Daoy (cell line): ENCODE measurements around the gene FUBP3. TPM values are rescaled to one million over a fixed set of nuclear protein-coding genes. Genes with fewer than 3 reads are reported as not detected.
"Not testable (repeated sequence)": the region's sequence is repeated elsewhere in the genome, so short reads cannot be mapped to it uniquely, and the experiment has no call there.

Source experiments
- DNase-seq: peaks from one replicate; pipeline ENCODE4 v3.0.0-alpha.2; 2015; ENCODE audit warnings: low read depth
- total RNA-seq: library from RNA; depleted of rRNA; stranded (reverse); fragments of >200 nt; shearing (Covaris generic); gene quantifications from 2 replicates; pipeline ENCODE4 v1.2.3, GENCODE V29; 2014

The FUBP3 gene
- total RNA-seq, 1 experiment from 2014 or later: 80.6 TPM

GRCh38 chr9:130556396-130557076, 22.8 kb upstream of the FUBP3 start:
- no peak for DNase-seq

GRCh38 chr9:130557077-130557468, 22.3 kb upstream of the FUBP3 start:
- DNase-seq: no peak

GRCh38 chr9:130561056-130561455, 18.3 kb upstream of the FUBP3 start:
- DNase-seq: no peak

- not testable (repeated sequence) for DNase-seq
These were observed 16.9 kb upstream of the FUBP3 start for GRCh38 chr9:130562525-130562924.

GRCh38 chr9:130563797-130564196, 15.6 kb upstream of the FUBP3 start:
- no peak for DNase-seq

GRCh38 chr9:130565792-130566191, 13.6 kb upstream of the FUBP3 start:
- no peak for DNase-seq

- DNase-seq: peak; percentile 88
These were observed 9.2 kb upstream of the FUBP3 start for GRCh38 chr9:130570208-130570607.

GRCh38 chr9:130575514-130575913, 3.9 kb upstream of the FUBP3 start:
- DNase-seq: no peak

- DNase-seq: no peak
These were observed 3.2 kb upstream of the FUBP3 start for GRCh38 chr9:130576176-130576575.

- DNase-seq: no peak
These were observed 524 bp downstream of the FUBP3 start for GRCh38 chr9:130579738-130580463.

- no peak for DNase-seq
These were observed 2.4 kb downstream of the FUBP3 start for GRCh38 chr9:130581766-130582165.

- no peak for DNase-seq
These were observed 3.9 kb downstream of the FUBP3 start for GRCh38 chr9:130583271-130583670.

- no peak for DNase-seq
These were observed 8.5 kb downstream of the FUBP3 start for GRCh38 chr9:130587921-130588320.

GRCh38 chr9:130588416-130588815, 9.0 kb downstream of the FUBP3 start:
- DNase-seq: no peak

- DNase-seq: no peak
These were observed 10.4 kb downstream of the FUBP3 start for GRCh38 chr9:130589754-130590153.

GRCh38 chr9:130590305-130590704, 10.9 kb downstream of the FUBP3 start:
- no peak for DNase-seq

- no peak for DNase-seq
These were observed 13.6 kb downstream of the FUBP3 start for GRCh38 chr9:130593020-130593419.

GRCh38 chr9:130597228-130597627, 17.9 kb downstream of the FUBP3 start:
- DNase-seq: no peak

- no peak for DNase-seq
These were observed 18.8 kb downstream of the FUBP3 start for GRCh38 chr9:130598188-130598587.

GRCh38 chr9:130599625-130600024, 20.2 kb downstream of the FUBP3 start:
- DNase-seq: no peak

- DNase-seq: no peak
These were observed 21.7 kb downstream of the FUBP3 start for GRCh38 chr9:130601100-130601499.

GRCh38 chr9:130604295-130604694, 24.9 kb downstream of the FUBP3 start:
- no peak for DNase-seq

GRCh38 chr9:130606887-130607600, 27.7 kb downstream of the FUBP3 start:
- no peak for DNase-seq
